ENCODE results near the gene OAS3.

The OAS3 gene

GRCh38 chr12:112970391-112970790 lies 32.1 kb downstream of the OAS3 start:
- H3K4me3 Mint-ChIP-seq = no peak overlapping the region
- peaks cover 16% of the 10 kb centered on the region for H3K36me3 Mint-ChIP-seq (ENCODE audit: insufficient read depth)
- H3K27ac Mint-ChIP-seq = peak overlapping the region in 1 of 2 donors; percentile 38
- DNase-seq = no peak
- H3K9me3 Mint-ChIP-seq = no peaks in the 10 kb centered on the region
- peaks cover 0 to 3% of the 10 kb centered on the region in 2 donors for H3K4me1 Mint-ChIP-seq (ENCODE audit: low read depth in 2 of 2)
- ATAC-seq (replicated peaks) = no peak
- H3K27me3 Mint-ChIP-seq = no peaks in the 10 kb centered on the region

GRCh38 chr12:112971248-112971647 lies 33.0 kb downstream of the OAS3 start:
- Mint-ChIP-seq H3K4me1 (ENCODE audit: low read depth in 2 of 2) (peaks cover 0 to 3% of the 10 kb centered on the region in 2 donors), H3K27ac (no peak overlapping the region), H3K9me3 (no peaks in the 10 kb centered on the region), H3K4me3 (no peak overlapping the region), H3K27me3 (no peaks in the 10 kb centered on the region), H3K36me3 (ENCODE audit: insufficient read depth) (peaks cover 10% of the 10 kb centered on the region)
- DNase-seq = no peak
- ATAC-seq (replicated peaks) = no peak

- Mint-ChIP-seq H3K27ac (no peak overlapping the region), H3K36me3 (ENCODE audit: insufficient read depth) (peaks cover 7% of the 10 kb centered on the region), H3K9me3 (no peaks in the 10 kb centered on the region), H3K27me3 (no peaks in the 10 kb centered on the region), H3K4me1 (ENCODE audit: low read depth in 2 of 2) (peaks cover 3 to 7% of the 10 kb centered on the region in 2 donors), H3K4me3 (no peak overlapping the region)
- no peak for ATAC-seq (replicated peaks)
- DNase-seq = no peak
Observed at GRCh38 chr12:112973011-112973735, 34.9 kb downstream of the OAS3 start.

- DNase-seq (no peak), ATAC-seq (replicated peaks) (no peak)
- no peak overlapping the region for H3K4me3 Mint-ChIP-seq
- peaks cover 4 to 13% of the 10 kb centered on the region in 2 donors for H3K4me1 Mint-ChIP-seq (ENCODE audit: low read depth in 2 of 2)
- H3K27ac Mint-ChIP-seq = no peak overlapping the region
- H3K36me3 Mint-ChIP-seq (ENCODE audit: insufficient read depth) = peaks cover 13% of the 10 kb centered on the region
- no peaks in the 10 kb centered on the region for H3K9me3 Mint-ChIP-seq
- no peaks in the 10 kb centered on the region for H3K27me3 Mint-ChIP-seq
Observed at GRCh38 chr12:112973818-112974231, 35.6 kb downstream of the OAS3 start.

GRCh38 chr12:112974904-112975303 lies 36.6 kb downstream of the OAS3 start:
- Mint-ChIP-seq H3K4me3 (no peak overlapping the region), H3K27ac (no peak overlapping the region), H3K4me1 (ENCODE audit: low read depth in 2 of 2) (peaks cover 15 to 22% of the 10 kb centered on the region in 2 donors), H3K27me3 (no peaks in the 10 kb centered on the region), H3K9me3 (no peaks in the 10 kb centered on the region), H3K36me3 (ENCODE audit: insufficient read depth) (peaks cover 19% of the 10 kb centered on the region)
- DNase-seq (no peak), ATAC-seq (replicated peaks) (no peak)

- peaks cover 17% of the 10 kb centered on the region for H3K36me3 Mint-ChIP-seq (ENCODE audit: insufficient read depth)
- ATAC-seq (replicated peaks) (no peak), DNase-seq (no peak)
- H3K9me3 Mint-ChIP-seq = no peaks in the 10 kb centered on the region
- no peaks in the 10 kb centered on the region for H3K27me3 Mint-ChIP-seq
- peak overlapping the region; percentile 99 to 100 for H3K4me3 Mint-ChIP-seq
- peak overlapping the region; percentile 98 to 99 for H3K27ac Mint-ChIP-seq
- H3K4me1 Mint-ChIP-seq (ENCODE audit: low read depth in 2 of 2) = peaks cover 33 to 37% of the 10 kb centered on the region in 2 donors
Observed at GRCh38 chr12:112977139-112977538, 38.9 kb downstream of the OAS3 start.

- Mint-ChIP-seq H3K27me3 (no peaks in the 10 kb centered on the region), H3K9me3 (no peaks in the 10 kb centered on the region), H3K4me1 (ENCODE audit: low read depth in 2 of 2) (peaks cover 38 to 42% of the 10 kb centered on the region in 2 donors), H3K4me3 (peak overlapping the region; percentile 99 to 100), H3K36me3 (ENCODE audit: insufficient read depth) (peaks cover 17% of the 10 kb centered on the region), H3K27ac (peak overlapping the region; percentile 98 to 99)
- ATAC-seq (replicated peaks) (no peak), DNase-seq (no peak)
Observed at GRCh38 chr12:112977641-112978040, 39.4 kb downstream of the OAS3 start.

- H3K4me3 Mint-ChIP-seq = peak within 1 kb of the TSS; percentile 99 to 100
- ATAC-seq (replicated peaks) = peak; percentile 90
- peak within 1 kb of the TSS; percentile 98 to 99 for H3K27ac Mint-ChIP-seq
- no peaks in the 10 kb centered on the region for H3K27me3 Mint-ChIP-seq
- peak; percentile 69 to 76 (median 72) for DNase-seq
- no peaks in the 10 kb centered on the region for H3K9me3 Mint-ChIP-seq
- H3K36me3 Mint-ChIP-seq (ENCODE audit: insufficient read depth) = peaks cover 17% of the 10 kb centered on the region
- peaks cover 45 to 46% of the 10 kb centered on the region in 2 donors for H3K4me1 Mint-ChIP-seq (ENCODE audit: low read depth in 2 of 2)
Observed at GRCh38 chr12:112978163-112979040, 40.1 kb downstream of the OAS3 start, which contains the start of gene OAS2. OAS2 (plus strand) TSS chr12:112978519; CDS start chr12:112978609, 90 bp downstream.

- DNase-seq (peak; percentile 21 to 44 (median 28)), ATAC-seq (replicated peaks) (peak; percentile 45)
- Mint-ChIP-seq H3K27ac (peak overlapping the region; percentile 98 to 99), H3K27me3 (no peaks in the 10 kb centered on the region), H3K4me1 (ENCODE audit: low read depth in 2 of 2) (peaks cover 45 to 54% of the 10 kb centered on the region in 2 donors), H3K9me3 (no peaks in the 10 kb centered on the region), H3K36me3 (ENCODE audit: insufficient read depth) (peaks cover 17% of the 10 kb centered on the region), H3K4me3 (peak overlapping the region; percentile 99 to 100)
Observed at GRCh38 chr12:112979041-112979680, 40.9 kb downstream of the OAS3 start.

GRCh38 chr12:112980491-112981158 lies 42.4 kb downstream of the OAS3 start:
- Mint-ChIP-seq H3K27ac (peak overlapping the region in 1 of 2 donors; percentile 99), H3K36me3 (ENCODE audit: insufficient read depth) (peaks cover 17% of the 10 kb centered on the region), H3K9me3 (no peaks in the 10 kb centered on the region), H3K4me3 (peak overlapping the region; percentile 99 to 100), H3K27me3 (no peaks in the 10 kb centered on the region), H3K4me1 (ENCODE audit: low read depth in 2 of 2) (peaks cover 49 to 68% of the 10 kb centered on the region in 2 donors)
- no peak for ATAC-seq (replicated peaks)
- DNase-seq = no peak

- DNase-seq = no peak
- no peaks in the 10 kb centered on the region for H3K27me3 Mint-ChIP-seq
- no peak for ATAC-seq (replicated peaks)
- H3K4me3 Mint-ChIP-seq = peak overlapping the region in 1 of 2 donors; percentile 11
- H3K4me1 Mint-ChIP-seq (ENCODE audit: low read depth in 2 of 2) = peaks cover 38 to 69% of the 10 kb centered on the region in 2 donors
- H3K9me3 Mint-ChIP-seq = no peaks in the 10 kb centered on the region
- H3K36me3 Mint-ChIP-seq (ENCODE audit: insufficient read depth) = peaks cover 28% of the 10 kb centered on the region
- peak overlapping the region; percentile 86 to 87 for H3K27ac Mint-ChIP-seq
Observed at GRCh38 chr12:112985642-112986290, 47.5 kb downstream of the OAS3 start.

- DNase-seq = no peak
- Mint-ChIP-seq H3K4me3 (no peak overlapping the region), H3K27ac (peak overlapping the region; percentile 86 to 87), H3K4me1 (ENCODE audit: low read depth in 2 of 2) (peaks cover 36 to 67% of the 10 kb centered on the region in 2 donors), H3K36me3 (ENCODE audit: insufficient read depth) (peaks cover 31% of the 10 kb centered on the region), H3K27me3 (no peaks in the 10 kb centered on the region), H3K9me3 (no peaks in the 10 kb centered on the region)
- ATAC-seq (replicated peaks) = no peak
Observed at GRCh38 chr12:112986291-112986800, 48.1 kb downstream of the OAS3 start.

All from effector memory CD8-positive, alpha-beta T cell (primary cell).